B cell (primary cell): ENCODE data around the gene TUBGCP2. TPM values are rescaled to one million over a fixed set of nuclear protein-coding genes. Genes with fewer than 3 reads are reported as not detected.

ENCODE experiments used
- ATAC-seq: fragments of 200-7000 bp; cut with Tn5 transposase; one replicate; pipeline ENCODE4 v1.10.0; 2021; ENCODE audit warnings: low read depth, mild to moderate bottlenecking, moderate number of reproducible peaks, moderate library complexity
- CTCF ChIA-PET: fragments of 350-600 bp; sonication (Branson Sonifier 250); formaldehyde crosslinking; loops from one replicate; lab custom pipeline; 2021; ENCODE audit warnings: antibody characterized with exemption, inconsistent platforms; lab: Charles Lee
- POLR2A ChIA-PET: fragments of 350-600 bp; sonication (Branson Sonifier 250); formaldehyde crosslinking; loops from one replicate; lab custom pipeline; 2021; ENCODE audit warnings: antibody characterized with exemption; lab: Charles Lee
- DNase-seq: peaks from one replicate; pipeline ENCODE4 v3.0.0; 2013
- H2AFZ ChIP-seq: 2 replicates; pipeline ENCODE4 v1.6.1; 2012; ENCODE audit warnings: mild to moderate bottlenecking, low read depth, low read length; ENCODE audit not compliant: insufficient read depth, poor library complexity, severe bottlenecking
- H3K27ac ChIP-seq, 2 donors: 1 replicate in 1 of 2; 2 replicates in 1 of 2; pipeline ENCODE4 v1.5.1; 2012 to 2013; ENCODE audit warnings: low read length in 2 of 2, mild to moderate bottlenecking in 2 of 2, moderate library complexity in 1 of 2
- H3K27me3 ChIP-seq, 4 experiments: fragments of 200-600 bp in 1 of 4; sonication (generic) in 1 of 4; replicated peaks in 1 of 4; 1 replicate in 2 of 4; 2 replicates in 2 of 4; pipeline versions ENCODE4 v1.6.1 to v1.7.0; 2013 to 2016; ENCODE audit warnings: low read length in 3 of 4, mild to moderate bottlenecking in 2 of 4, mixed read lengths in 1 of 4, moderate library complexity in 1 of 4; ENCODE audit not compliant: insufficient read depth in 4 of 4, control insufficient read depth in 3 of 4; ENCODE audit errors: control extremely low read depth in 1 of 4
- H3K36me3 ChIP-seq, 2 experiments: replicated peaks in 1 of 2; 1 replicate in 1 of 2; 2 replicates in 1 of 2; pipeline versions ENCODE4 v1.6.1 to v1.7.1; 2013; ENCODE audit warnings: low read length in 1 of 2; ENCODE audit not compliant: insufficient read depth in 2 of 2, control insufficient read depth in 1 of 2; ENCODE audit errors: control extremely low read depth in 1 of 2, extremely low read depth in 1 of 2
- H3K4me1 ChIP-seq, 2 donors: fragments of 200-600 bp in 1 of 2; sonication (generic) in 1 of 2; 1 replicate in 1 of 2; 2 replicates in 1 of 2; pipeline versions ENCODE4 v1.5.1 to v1.6.1; 2013 to 2017; ENCODE audit warnings: low read length in 2 of 2; ENCODE audit not compliant: control insufficient read depth in 2 of 2, insufficient read depth in 2 of 2
- H3K4me2 ChIP-seq: replicated peaks from 2 replicates; pipeline ENCODE3; 2012; ENCODE audit warnings: mild to moderate bottlenecking, low read depth, low read length; ENCODE audit not compliant: poor library complexity, severe bottlenecking
- H3K4me3 ChIP-seq, 5 experiments: fragments of 200-600 bp in 1 of 5; sonication (generic) in 1 of 5; 1 replicate in 3 of 5; 2 replicates in 2 of 5; pipeline versions ENCODE4 v1.5.1 to v1.7.0; 2011 to 2016; ENCODE audit warnings: low read length in 4 of 5, mild to moderate bottlenecking in 4 of 5, low read depth in 2 of 5, control low read depth in 1 of 5, moderate library complexity in 1 of 5; ENCODE audit not compliant: insufficient read depth in 1 of 5; ENCODE audit errors: control extremely low read depth in 1 of 5, extremely low read depth in 1 of 5
- H3K79me2 ChIP-seq: fragments of 200-600 bp; sonication (generic); one replicate; pipeline ENCODE4 v1.6.0; 2016; ENCODE audit warnings: low read length; ENCODE audit not compliant: control insufficient read depth, insufficient read depth
- H3K9ac ChIP-seq: fragments of 200-600 bp; sonication (generic); 2 replicates; pipeline ENCODE4 v1.6.1; 2017; ENCODE audit warnings: mild to moderate bottlenecking, low read length, moderate library complexity
- H3K9me3 ChIP-seq, 3 donors: one replicate each; pipeline versions ENCODE4 v1.6.1 to v1.7.1; 2013; ENCODE audit warnings: low read length in 2 of 3; ENCODE audit not compliant: control insufficient read depth in 2 of 3, insufficient read depth in 1 of 3; ENCODE audit errors: control extremely low read depth in 1 of 3
- H4K20me1 ChIP-seq: 2 replicates; pipeline ENCODE4 v1.6.0; 2012; ENCODE audit warnings: mild to moderate bottlenecking, low read length; ENCODE audit not compliant: insufficient read depth, control insufficient read depth, poor library complexity, severe bottlenecking
- H3K27ac Mint-ChIP-seq: one replicate; pipeline ENCODE4 v1.8.0; 2021; ENCODE audit warnings: mixed read lengths
- H3K27me3 Mint-ChIP-seq: one replicate; pipeline ENCODE4 v1.8.0; 2021; ENCODE audit warnings: mixed read lengths
- H3K4me1 Mint-ChIP-seq: one replicate; pipeline ENCODE4 v1.8.0; 2021; ENCODE audit warnings: mixed read lengths
- H3K4me3 Mint-ChIP-seq: one replicate; pipeline ENCODE4 v1.8.0; 2021; ENCODE audit warnings: mixed read lengths
- H3K9me3 Mint-ChIP-seq: one replicate; pipeline ENCODE4 v1.8.0; 2022; ENCODE audit warnings: mixed read lengths; ENCODE audit not compliant: insufficient read depth
- EZH2 ChIP-seq: IDR thresholded peaks from 2 replicates; pipeline ENCODE4 v1.6.1; 2012; ENCODE audit warnings: borderline replicate concordance, low read depth, mild to moderate bottlenecking, moderate library complexity, low read length; ENCODE audit not compliant: insufficient read depth, poor library complexity, severe bottlenecking
- WGBS: methylation state at CpG from one replicate; pipeline ENCODE4 v1.1.5; 2013; ENCODE audit warnings: missing lambda C conversion rate; ENCODE audit not compliant: insufficient coverage; 5-methylcytosine and 5-hydroxymethylcytosine counted together
- intact Hi-C: fragments of 100-400 bp; cut with micrococcal nuclease; formaldehyde crosslinking; loops from one replicate; pipeline ENCODE4 v1.10.0; 2022
- polyA plus RNA-seq: library from polyadenylated mRNA; depleted of rRNA; stranded (reverse); fragments of >200 nt; gene quantifications from 2 replicates; pipeline ENCODE4 v1.2.3, GENCODE V29; 2012
- total RNA-seq, 2 donors: library from RNA; stranded (reverse); fragments of 120-200 nt in 1 of 2; gene quantifications; 1 replicate in 1 of 2; 2 replicates in 1 of 2; pipeline versions ENCODE4 v1.2.3 to v1.2.4, GENCODE V29; 2013 to 2022
- TF ChIP-seq, protein P1 (sequence below): fragments of 200-600 bp; IDR thresholded peaks from one replicate; pipeline ENCODE4 v1.8.0; 2022; ENCODE audit warnings: antibody characterized with exemption, mild to moderate bottlenecking

TUBGCP2 gene
- total and polyA plus RNA-seq, 2 donors (not counting 1 experiment from before 2014, with no cell fraction given): 50.3 to 90.3 TPM

DNA sequence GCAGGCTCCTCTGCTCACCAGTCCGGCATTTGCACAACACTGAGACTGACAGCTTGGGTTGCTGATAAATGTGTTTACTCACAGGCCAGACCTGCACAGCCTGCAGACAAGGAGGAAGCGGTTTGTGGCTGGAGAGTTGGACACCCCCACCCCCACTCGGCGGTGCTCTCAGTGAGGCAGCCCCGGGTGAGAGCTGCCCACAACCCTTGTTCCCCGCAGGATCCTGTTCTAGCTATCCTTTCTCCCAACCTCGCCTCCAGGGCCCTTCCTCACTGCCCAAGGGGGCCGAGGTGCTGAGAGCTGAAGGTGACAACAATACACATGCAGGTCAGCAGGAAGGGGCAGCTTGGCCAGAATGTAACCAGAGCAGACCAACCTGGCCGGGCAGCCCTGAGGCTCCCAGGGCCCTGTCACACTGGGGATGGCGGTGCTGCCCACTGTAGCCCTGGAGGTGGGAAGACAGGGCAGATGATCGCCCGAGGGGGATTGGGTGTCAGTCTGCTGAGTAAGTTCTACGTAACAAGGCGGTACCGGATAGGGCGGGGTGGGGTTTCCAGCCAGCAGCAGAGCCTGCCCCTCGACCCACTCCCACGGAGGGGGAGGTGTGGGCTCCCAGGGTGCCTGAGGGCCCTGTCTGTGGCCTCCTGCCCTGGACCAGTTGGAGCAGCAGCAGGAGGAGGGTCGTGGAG, 30.0 kb downstream of the TUBGCP2 start:
- no peaks in the 10 kb centered on the region for H3K27me3 Mint-ChIP-seq
- H3K27ac ChIP-seq: peak overlapping the region; percentile 57 to 97
- peak; percentile 68 for DNase-seq
- peaks cover 0 to 28% of the 10 kb centered on the region in 2 experiments for H3K36me3 ChIP-seq
- H3K4me2 ChIP-seq: peak overlapping the region; percentile 99
- H2AFZ ChIP-seq: peak overlapping the region; percentile 41
- H4K20me1 ChIP-seq: peaks cover 12% of the 10 kb centered on the region
- H3K79me2 ChIP-seq: peaks cover 12% of the 10 kb centered on the region
- CTCF ChIA-PET: interaction anchor here (0.8 to 3.7 kb wide), 9 partner anchors 15 to 242 kb away, joined by 3 to 21 read pairs (median 5); no protein-coding TSS in a partner anchor
- no peaks in the 10 kb centered on the region for H3K27me3 ChIP-seq
- peaks cover 43% of the 10 kb centered on the region for H3K4me1 Mint-ChIP-seq
- peaks cover 45 to 63% of the 10 kb centered on the region in 2 donors for H3K4me1 ChIP-seq
- H3K4me3 Mint-ChIP-seq: peak overlapping the region; percentile 90
- H3K4me3 ChIP-seq: peak overlapping the region in 1 of 5 experiments; percentile 33
- ATAC-seq: peak; percentile 24
- H3K9ac ChIP-seq: peak overlapping the region; percentile 0
- no peak for TF ChIP-seq EZH2
- TF ChIP-seq, protein P1, sequence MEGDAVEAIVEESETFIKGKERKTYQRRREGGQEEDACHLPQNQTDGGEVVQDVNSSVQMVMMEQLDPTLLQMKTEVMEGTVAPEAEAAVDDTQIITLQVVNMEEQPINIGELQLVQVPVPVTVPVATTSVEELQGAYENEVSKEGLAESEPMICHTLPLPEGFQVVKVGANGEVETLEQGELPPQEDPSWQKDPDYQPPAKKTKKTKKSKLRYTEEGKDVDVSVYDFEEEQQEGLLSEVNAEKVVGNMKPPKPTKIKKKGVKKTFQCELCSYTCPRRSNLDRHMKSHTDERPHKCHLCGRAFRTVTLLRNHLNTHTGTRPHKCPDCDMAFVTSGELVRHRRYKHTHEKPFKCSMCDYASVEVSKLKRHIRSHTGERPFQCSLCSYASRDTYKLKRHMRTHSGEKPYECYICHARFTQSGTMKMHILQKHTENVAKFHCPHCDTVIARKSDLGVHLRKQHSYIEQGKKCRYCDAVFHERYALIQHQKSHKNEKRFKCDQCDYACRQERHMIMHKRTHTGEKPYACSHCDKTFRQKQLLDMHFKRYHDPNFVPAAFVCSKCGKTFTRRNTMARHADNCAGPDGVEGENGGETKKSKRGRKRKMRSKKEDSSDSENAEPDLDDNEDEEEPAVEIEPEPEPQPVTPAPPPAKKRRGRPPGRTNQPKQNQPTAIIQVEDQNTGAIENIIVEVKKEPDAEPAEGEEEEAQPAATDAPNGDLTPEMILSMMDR: no peak
- H3K9me3 ChIP-seq: no peaks in the 10 kb centered on the region
- H3K9me3 Mint-ChIP-seq: no peaks in the 10 kb centered on the region
- intact Hi-C loops: loop anchor here (5.0 to 10.0 kb wide), 2 partner anchors 114 to 134 kb away; partner anchors contain the start of gene MTG1
- peak overlapping the region; percentile 95 for H3K27ac Mint-ChIP-seq
- WGBS: 39% methylated on average over 18 of the region's 19 CpGs
- POLR2A ChIA-PET: interaction anchor here (1.4 to 2.1 kb wide), 2 partner anchors 18 to 21 kb away, joined by 5 to 10 read pairs; no protein-coding TSS in a partner anchor
